ENCODE measurements around the gene EIF2B5.
"Not testable (repeated sequence)": the region's sequence is repeated elsewhere in the genome, so short reads cannot be mapped to it uniquely, and the experiment has no call there.

The EIF2B5 gene

DNA sequence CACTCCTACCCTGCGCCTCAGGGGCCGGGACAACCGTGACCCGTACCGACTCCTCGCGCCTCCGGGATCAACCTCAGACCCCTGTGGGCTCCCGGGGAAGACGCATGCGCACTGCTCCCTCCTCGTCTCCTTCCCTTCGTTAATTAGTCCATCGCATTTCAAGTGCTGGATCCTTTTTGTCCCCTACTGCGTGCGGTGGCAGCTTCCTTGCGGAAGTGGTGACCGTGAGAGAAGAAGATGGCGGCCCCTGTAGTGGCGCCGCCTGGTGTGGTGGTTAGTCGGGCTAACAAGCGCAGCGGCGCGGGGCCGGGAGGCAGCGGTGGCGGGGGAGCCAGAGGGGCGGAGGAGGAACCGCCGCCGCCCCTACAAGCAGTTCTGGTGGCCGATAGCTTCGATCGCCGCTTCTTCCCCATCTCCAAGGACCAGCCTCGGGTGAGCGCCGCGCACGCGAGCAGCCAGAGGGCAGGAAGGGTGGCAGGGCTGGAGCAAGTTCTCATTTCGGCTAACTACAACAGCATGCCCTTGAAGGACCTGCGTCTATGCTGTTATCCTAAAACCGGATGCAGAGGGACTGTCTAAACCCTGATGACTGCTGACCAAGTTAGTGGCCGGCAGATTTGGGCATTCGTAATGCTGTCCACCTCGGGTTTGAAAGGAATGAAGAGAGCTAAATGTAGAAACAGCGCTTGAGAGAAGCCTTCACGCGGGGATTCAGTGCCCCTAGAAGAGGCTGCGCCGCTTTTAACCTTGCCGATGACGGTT is at the start of gene EIF2B5:
TSS of gene EIF2B5 (plus strand) at position 210 of the 762 bp plus-strand sequence. CDS start at position 238, 28 bp downstream.
- DNase-seq, result peak; percentile 11 to 86

DNA sequence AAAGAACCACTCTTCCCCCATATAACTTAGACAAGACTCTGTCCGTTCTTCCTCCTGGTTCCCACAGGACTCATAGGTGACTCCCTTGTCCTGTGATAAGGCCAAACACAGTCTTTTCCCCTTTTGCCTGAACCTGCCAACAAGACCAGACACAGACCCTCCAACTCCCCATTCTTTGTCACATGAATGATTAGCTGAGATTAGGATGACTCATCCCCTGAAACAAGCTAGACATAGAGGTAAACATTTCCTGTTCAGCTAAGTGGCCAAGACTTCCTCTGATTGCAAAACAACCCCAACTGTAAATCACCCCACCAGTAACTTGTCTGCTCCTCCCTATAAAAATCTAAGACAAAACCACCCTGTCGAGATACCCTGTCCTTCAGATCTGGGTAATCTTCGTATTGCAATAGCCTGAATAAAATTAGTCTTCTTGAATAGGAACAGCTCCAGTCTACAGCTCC is 49.7 kb upstream of the EIF2B5 start:
- no peak for DNase-seq

DNA sequence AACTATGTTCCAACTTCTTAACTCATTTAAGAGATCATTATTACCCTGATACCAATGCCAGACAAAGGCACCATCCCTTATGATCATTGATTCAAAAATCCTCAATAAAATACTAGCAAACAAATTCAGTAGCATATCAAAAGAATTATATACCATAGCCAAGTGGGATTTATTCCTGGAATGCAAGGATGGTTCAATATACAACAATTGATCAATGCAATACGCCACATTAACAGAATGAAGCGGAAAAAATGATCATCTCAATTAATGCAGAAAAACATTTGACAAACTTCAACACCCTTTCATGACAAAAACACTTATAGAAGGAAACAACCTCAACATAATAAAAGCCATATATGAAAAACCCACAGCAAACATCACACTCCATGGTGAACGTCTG is 43.0 kb upstream of the EIF2B5 start:
- no peak for DNase-seq

DNA sequence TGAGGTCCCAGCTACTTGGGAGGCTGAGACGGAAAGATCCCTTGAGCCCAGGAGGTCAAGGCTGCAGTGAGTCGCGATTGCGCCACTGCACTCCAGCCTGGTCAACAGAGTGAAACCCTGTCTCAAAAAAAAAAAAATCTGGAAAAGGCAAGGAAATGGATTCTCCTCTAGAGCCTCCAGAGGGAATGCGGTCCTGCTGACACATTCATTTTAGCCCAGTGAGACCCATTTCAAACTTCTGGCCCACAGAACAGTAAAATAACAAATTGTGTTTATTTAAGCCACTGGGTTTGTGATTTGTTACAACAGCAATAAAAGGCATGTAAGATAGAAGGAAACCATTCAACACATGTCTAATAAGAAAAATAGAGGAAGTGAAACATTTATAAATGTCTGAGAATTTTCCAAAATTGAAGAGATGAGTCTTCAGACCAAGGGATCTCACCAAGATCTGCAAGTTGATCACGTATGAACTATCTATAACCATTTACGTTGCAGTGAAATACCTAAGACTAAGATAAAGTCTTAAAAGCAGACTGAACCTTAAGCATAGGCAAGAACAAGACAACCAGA is 38.3 kb upstream of the EIF2B5 start, which contains the start of gene HTR3E:
TSS of gene HTR3E (plus strand) at position 254 of the 573 bp plus-strand sequence. CDS start 466 bp downstream, outside the sequence.
- DNase-seq, result no peak

DNA sequence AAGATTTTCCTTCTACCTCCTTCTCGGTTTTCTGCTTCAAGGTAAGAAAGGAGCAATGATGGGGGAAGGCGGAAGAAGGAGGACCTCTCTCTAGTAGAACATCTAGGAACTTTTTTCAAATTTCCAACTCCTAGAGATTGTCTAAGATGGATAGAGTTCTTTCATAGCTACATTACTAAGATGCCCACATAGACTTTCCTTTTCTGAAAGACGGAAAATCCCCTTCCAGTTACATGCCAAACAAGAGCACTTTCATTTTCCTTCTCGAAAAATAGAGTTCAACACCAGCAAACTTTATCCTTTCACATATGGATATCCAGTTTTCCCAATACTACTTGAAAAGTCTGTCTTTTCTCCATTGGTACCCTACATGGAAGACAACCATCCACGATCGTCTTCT is 37.6 kb upstream of the EIF2B5 start:
- no peak for DNase-seq

DNA sequence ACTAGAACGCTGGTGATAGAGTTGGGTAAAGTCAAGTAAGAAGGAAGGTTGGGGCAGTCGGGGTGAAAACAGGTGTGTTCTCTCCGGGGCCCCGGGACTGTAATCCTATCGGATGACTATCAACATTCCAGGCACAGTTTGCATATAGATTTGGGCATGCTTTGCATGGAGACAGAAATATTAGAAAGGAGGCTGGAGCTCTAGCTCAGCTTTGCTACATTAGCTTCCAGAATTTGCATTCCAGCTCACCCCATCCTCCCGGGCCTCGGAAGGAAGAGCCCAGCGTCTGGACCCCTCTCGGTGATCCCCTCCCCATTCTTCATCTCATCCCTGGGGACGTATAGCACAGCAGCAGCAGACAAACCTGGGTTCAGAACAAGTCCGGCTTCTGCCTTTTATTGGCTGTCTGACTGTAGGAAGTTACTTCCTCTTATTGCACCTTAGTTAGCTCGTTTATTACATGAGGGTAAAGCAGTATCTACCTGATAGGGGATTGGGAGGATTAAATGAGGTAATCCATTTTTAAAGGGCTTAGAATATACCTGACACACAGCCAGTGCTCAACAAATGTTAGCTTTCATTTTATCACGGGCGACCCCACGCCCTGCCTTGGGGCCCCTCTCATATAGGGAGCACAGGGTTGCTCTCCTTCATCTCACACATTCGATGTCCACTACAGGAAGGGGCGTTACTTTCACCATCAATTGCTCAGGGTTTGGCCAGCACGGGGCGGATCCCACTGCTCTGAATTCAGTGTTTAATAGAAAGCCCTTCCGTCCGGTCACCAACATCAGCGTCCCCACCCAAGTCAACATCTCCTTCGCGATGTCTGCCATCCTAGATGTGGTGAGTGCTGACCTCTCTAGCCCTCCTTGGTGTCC is 35.1 kb upstream of the EIF2B5 start:
- no peak for DNase-seq

DNA sequence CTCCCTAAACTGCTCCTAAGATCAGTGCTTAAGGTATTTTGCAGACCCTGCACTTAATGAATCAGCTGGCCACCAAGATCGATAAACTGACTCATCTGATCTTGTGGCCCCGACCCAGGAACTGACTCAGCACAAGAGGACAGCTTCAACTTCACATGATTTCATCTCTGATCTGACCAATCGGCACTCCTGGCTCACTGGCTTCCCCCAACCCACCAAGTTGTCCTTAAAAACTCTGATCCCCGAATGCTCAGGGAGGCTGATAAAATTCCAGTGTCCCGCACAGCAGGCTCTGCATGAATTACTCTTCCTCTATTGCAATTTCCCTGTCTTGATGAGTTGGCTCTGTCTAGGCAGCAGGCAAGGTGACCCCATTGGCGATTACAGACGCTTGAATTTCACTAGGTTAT is 24.8 kb upstream of the EIF2B5 start:
- no peak for DNase-seq

DNA sequence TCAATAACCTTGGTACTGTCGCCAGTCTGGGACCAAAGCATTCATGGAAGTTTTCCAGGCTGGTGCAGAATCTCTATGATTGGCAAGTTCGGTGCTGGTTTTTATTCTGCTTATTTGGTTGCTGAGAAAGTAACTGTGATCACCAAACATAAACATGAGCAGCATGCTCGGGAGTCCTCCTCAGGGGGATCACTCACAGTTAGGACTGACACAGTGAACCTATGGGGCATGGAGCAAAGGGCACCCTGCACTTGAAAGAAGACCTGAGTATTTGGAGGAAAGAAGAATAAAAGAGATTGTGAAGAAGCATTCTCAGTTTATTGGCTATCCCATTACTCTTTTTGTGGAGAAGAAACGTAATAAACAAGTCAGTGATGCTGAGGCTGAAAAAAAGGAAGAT is 19.1 kb upstream of the EIF2B5 start:
- no peak for DNase-seq

DNA sequence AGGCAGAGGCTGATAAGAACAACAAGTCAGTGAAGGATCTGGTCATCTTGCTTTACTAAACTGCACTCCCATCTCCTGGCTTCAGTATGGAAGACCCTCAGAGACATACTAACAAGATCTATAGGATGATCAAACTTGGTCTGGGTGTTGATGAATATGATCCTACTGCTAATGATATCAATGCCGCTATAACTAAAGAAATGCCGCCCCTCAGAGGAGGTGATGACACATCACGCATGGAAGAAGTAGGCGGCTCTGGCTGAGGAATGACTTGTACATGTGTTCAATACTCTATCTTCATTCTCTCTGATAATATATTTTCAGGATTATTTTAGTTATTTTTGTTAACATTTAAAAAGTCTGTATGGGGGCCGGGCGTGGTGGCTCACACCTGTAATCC is 17.5 kb upstream of the EIF2B5 start:
- no peak for DNase-seq

DNA sequence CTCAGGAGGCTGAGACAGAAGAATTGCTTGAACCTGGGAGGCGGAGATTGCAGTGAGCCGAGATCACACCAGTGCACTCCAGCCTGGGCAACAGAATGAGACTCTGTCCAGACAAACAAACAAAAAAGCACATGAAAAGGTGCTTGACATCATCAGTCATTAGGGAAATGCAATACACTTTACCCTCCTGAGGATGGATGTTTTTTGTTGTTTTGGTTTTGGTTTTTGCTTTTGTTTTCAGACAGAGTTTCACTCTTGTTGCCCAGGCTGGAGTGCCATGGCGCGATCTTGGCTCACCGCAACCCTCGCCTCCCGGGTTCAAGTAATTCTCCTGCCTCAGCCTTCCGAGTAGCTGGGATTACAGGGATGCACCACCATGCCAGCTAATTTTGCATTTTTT is 14.1 kb upstream of the EIF2B5 start:
- not testable (repeated sequence) for DNase-seq

DNA sequence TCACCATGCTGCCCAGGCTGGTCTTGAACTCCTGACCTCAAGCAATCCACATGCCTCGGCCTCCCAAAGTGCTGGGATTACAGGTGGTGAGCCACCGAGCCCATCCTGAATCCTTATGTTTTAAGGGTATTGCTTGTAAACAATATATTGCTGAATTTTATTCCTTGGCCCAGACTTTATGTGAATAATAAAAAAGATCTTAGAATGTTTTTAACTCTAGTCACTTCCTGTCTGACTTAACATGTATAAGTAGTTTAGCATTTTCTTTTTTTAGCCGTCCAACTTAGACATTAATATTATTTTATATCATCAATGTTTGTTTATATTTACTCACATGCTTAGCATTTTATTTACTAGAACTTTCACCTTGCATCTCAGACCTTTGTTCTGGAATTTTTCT is 9.2 kb upstream of the EIF2B5 start:
- no peak for DNase-seq

DNA sequence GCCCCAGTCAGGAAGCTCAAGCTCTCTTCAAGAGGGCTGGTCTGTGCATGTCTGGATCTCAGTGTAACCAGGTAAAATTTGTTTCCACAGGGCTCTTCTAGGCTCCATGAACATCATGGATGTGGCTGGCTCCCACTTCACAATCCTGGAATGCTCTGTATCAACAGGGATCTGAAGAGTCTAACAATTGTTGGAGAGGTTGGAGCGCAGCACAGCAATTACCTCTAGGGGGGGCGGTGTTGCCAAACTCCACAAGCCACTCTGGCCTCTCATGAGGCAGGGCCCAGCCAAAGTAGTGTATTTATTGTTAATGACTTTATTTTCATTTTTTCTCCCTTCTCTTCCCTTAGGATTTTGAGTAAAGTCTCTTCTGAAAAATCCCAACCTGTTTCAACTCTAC is 6.1 kb upstream of the EIF2B5 start:
- no peak for DNase-seq

DNA sequence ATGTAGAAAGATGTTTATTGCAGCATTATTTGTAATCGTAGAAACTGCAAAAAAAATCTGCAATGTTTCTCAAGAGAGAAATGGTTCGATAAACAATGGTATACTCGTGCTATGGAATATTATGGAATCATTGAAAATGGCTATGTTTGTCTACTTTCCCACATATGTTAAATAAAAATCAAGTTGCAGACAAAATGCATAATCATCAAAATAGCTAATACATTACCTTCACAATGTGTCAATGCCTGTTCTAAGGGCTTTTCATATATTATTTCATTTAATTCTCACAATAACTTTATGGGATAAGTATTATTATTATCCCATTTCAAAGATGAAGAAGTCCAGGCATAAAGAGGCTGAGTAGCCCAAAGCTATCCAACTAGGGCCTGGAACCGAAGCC is 2.2 kb upstream of the EIF2B5 start:
- no peak for DNase-seq

DNA sequence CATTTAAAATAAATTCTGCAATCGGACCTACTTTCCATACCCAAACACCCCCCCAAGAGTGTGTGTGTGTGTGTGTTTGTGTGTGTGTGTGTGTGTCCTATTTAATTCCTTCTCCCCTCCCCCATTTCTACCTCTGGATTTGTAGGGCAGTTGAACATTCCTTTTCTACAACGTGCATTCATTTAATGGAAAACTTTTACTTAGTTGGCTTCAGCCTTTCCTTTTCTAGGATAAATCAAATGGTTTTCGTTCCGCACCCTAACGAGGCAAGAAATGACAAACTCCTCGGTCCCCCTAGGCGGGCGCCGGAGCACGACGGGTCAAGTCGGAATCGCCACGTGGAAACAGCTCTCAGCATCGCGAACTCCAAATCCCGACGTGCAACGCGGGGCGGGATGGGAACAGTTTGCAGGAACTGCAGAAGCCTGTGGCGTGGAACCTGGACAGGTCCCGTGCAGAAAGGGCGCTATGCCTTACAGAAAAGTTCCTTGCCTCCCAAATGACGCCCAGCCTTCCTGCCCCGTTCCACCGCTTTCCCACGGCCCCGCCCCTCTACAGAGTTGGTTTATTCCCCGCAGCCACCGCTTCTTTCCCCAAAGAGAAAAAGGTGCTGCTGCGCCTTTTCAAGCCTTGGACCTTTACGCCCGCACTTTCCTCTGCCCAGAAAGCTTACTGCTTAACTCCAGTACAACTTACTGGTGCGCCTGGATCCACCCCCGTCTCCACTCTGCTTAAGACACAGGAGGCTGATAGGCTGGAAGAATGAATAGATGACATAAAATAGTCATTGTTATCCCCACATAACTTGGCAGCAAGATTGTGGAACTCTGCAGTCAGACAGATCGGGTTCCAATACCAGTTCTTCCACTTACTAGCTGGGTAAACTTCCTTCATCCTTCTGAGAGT is 1.1 kb upstream of the EIF2B5 start:
- DNase-seq, result peak; percentile 35 to 65

DNA sequence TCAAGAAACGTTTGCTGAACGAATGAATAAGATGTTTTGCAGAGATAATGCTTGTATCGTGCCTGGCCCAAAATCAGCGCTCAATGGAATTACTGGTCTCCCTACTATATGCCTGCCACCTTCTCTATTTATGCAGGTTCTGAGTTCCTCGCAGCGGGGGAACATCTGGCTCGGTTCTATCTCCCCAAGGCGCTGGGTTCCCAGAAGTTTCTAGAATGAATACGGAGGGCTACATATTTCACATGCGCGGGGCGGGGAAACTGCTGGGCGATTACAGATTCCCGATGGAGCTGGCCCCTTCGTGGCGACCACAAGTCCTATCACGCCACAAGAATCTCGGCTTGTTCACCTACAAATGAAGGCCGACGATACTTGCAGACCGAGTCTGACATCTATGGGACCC is 411 bp upstream of the EIF2B5 start:
- no peak for DNase-seq

DNA sequence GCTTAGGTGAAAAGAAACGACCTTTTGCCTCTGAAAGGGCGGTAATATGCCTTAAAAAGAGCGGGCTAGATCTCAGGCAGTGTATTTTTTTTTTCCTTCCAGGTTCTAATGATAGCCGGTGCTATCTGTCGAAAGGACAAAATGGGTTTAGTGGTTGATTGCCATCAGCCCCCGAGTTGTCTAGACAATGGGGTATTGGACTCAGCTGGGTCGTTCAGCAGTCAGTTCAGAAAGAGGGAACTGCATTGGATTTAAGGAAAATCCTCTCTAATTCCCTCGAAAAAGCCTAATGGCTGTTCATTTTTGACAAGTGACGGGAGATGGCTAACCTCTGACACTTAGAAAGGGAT is 728 bp downstream of the EIF2B5 start:
- no peak for DNase-seq

DNA sequence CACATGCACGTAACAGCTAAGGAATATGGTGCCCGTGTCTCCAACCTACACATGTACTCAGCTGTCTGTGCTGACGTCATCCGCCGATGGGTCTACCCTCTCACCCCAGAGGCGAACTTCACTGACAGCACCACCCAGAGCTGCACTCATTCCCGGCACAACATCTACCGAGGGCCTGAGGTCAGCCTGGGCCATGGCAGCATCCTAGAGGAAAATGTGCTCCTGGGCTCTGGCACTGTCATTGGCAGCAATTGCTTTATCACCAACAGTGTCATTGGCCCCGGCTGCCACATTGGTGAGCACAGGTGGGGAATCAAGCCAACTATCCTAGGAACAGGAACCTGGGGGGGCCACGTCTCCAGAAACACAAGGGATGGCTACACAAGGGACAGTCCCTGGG is 5.3 kb downstream of the EIF2B5 start:
- DNase-seq, result no peak

DNA sequence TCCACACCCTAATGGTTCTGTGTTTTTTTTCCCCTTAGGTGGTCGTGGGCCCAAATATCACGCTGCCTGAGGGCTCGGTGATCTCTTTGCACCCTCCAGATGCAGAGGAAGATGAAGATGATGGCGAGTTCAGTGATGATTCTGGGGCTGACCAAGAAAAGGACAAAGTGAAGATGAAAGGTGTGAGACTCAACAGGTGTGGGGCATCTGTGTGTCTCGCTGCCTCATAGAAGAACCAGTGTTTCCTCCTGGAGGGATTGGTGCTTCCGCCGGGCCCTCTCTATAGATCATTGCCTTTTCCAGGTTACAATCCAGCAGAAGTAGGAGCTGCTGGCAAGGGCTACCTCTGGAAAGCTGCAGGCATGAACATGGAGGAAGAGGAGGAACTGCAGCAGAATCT is 7.0 kb downstream of the EIF2B5 start:
- no peak for DNase-seq

DNA sequence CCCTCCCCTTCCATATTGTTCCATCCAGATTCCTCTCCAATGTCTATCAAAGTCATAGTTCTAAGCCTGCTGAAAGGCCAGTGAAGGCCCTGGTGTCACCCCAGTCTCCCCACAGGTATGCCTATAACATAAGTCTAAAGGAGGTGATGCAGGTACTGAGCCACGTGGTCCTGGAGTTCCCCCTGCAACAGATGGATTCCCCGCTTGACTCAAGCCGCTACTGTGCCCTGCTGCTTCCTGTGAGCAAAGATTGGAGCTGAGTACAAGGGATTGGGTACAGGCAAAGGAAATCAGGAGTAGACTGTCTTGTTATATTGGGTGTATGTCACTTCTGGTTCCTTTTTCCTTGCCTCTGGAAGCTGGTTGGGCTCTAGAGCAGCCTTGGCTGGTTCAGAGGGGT is 8.2 kb downstream of the EIF2B5 start:
- DNase-seq, result no peak

DNA sequence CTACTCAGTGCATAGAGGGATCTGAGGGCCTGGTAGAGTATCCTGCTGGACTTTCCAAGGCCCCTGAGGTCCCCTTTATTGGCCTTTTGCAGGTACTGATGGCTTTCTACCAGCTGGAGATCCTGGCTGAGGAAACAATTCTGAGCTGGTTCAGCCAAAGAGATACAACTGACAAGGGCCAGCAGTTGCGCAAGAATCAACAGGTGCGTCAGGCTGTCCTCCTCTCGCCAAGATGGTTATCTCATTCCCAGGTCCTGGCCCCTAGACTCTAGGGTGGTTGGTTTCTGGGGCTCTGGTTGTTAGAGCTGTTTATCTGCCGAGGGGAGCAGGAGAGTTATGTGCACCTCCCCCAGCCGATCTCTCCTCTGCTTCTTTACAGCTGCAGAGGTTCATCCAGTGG is 9.3 kb downstream of the EIF2B5 start:
- DNase-seq, result no peak

DNA sequence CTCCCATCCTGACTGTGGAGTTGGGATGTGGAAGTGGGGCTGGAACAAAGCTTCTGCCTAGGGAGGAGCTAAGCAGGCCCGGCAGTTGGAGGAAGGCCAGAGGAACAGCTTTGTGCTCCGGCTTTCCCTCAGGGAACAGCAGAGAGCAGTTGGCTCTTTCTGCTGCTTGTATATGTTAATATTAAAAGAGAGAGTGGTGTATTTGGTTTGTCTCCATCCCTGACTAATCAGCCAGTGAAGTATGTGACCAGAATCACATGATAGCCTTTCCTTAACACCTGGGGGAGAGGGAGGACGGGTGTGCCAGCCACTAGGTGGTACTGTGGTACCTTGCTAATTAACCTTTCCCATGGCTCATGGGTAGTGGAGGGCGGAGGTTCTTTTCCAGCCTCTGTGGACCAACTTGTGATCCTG is 10.0 kb downstream of the EIF2B5 start:
- DNase-seq, result peak in 1 of 2 experiments; percentile 36

DNA sequence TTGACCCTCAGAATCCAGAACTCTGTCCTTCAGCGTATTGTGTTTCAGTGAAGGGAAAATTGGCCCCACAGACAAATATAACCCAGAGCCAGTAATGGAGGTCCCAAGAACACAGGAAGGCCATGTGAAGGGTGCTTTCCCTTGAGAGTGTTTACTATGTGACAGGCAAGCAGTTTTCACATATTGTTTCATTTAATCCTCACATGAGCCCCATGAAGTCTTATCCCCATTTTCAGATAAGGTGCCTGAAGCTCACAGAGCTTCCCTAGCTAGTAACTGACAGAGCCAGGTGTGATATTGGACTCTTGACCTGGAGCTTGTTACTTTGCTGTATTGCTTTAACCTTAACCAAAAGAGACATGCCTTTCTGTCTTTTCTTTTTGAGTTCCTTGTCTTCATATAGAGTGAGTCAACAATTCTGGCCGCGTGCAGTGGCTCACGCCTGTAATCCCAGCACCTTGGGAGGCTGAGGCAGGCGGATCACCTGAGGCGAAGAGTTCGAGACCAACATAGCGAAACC is 10.7 kb downstream of the EIF2B5 start:
- DNase-seq, result no peak
